ENCODE measurements around the gene TRERF1.

TRERF1 gene

DNA sequence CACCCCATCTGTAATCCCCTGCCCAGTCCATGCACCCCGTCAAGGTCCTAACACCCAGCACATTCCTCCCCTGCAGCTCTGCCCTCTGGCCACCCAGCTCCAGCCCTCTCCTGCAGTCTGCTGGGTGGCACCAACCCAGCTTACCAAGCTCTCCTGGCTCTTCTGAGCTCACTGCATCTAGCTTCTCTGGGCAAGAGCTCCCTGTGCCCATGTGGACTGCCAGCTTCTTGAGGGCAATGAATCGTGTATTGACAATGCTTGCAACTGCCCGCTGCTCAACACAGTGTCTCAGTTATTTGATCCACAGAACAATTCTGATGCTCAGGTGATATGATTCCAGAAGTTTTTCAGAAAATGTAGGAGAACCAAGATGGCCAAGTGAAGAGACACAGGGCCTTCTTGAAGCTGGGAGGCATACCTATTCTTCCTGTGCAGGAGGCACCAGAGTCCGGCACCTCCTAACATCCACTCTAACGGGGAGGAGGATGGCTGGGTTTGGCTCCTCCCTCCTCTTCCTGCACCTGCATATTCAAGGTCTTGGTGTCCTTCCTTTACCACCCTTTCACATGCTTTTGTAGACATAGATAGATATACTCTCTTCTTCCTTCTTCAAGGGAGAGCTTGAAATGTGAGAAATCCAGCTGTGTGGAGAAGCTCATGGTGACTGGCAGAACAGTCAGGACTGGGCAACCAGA, 85.6 kb downstream of the TRERF1 start:
- DNase-seq (ENCODE audit: low read depth) = no peak

DNA sequence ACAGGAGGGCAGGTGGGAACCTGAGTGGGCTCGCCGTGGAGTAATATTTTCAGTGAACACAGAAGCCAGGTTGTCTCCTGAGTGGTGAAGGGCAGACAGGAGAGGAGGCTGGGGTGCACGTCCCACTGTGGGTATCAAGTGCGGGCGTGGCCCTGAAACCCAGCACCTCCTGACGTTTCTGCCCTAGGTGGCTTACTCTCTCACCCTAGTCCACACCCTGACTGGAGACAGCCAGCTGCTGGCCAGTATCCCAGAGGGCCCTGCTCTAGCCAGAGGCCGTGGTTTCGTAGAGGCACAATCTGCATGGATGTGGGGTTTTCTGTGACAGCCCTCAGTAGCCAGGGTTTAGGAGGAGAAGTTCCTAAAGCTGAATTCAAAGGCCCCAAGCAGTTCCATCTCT, 86.7 kb downstream of the TRERF1 start:
- DNase-seq (ENCODE audit: low read depth) = no peak

DNA sequence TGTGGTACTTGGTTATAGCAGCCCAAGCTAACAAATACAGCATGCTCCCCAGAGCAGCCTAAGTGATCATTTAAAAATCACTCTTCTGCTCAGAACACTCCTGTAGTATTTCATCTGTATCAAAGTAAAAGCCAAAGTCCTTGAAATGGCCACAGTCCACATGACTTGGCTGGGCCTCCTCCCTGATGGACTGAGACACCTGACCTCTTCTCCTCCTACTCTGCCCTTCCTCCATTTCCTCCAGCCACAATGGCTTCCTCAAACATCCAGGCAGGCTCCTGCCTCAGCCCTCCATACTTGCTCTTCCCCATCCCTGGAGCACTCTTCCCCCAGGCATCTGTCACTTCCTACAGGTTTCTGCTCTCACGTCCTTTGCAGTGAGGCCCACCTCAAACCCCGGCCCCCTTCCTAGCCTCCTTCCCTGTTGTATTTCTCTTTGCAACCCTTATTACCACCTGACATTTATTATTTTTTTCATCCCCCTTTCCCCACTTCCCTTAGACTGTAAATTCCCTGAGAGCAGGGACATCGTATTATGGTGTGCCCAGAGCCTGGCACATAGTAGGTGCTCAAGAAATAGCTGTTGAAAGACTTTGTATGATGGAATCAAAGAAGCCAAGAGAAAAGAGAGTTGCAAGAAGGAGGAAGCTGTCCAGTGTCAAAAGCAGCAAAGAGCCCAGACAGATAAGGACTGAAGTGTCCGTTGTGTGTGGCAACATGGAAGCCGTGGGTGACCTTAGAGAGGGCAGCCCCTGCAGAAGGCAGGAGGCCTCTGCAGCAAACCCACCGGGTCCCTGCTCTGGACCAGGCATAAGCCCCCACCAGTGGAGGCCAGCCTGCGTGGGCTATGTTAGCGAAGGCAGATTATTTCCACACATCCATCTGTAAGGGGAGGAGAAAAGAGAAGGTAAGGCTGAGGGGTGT, 87.5 kb downstream of the TRERF1 start:
- no peak for DNase-seq (ENCODE audit: low read depth)

DNA sequence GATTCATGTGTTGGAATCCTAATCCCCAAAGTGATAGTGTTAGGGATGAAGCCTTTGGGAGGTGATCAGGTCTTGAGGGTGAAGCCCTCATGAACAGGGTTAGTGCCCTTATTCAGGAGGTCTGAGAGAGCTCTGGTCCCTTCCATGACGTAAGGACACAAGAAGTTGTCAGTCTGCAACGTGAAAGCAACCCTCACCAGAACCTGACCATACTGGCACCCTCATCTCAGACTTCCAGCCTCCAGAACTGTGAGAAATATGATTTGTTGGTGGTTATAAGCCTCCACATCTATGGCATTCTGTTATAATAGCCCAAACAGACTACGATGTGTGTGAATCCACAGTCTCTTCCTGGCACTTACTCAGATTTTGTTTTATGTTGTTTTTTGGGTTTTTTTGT, 90.7 kb downstream of the TRERF1 start:
- no peak for DNase-seq (ENCODE audit: low read depth)

- no peak for DNase-seq (ENCODE audit: low read depth)
These were observed 92.7 kb downstream of the TRERF1 start for GRCh38 chr6:42359021-42359420.

GRCh38 chr6:42355416-42355815, 96.3 kb downstream of the TRERF1 start:
- DNase-seq (ENCODE audit: low read depth) = no peak

DNA sequence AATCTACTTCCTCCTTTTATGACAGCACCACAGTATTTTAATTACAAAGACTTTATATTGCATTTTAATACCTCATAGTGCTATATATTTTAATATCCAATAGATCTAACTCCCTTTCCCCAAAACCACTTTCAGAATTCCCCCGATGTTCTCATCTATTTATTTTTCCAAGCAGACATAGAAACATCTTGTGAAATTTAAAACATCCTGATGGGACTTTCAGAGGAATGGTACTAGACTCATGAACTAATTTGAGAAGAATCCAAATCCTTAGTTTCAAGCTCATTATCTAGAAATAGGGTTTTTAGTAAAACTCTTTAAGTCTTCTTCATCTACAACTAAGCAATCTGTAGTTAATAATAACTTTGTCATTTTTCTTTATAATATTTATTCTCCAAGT, 97.0 kb downstream of the TRERF1 start:
- peak; percentile 15 for DNase-seq (ENCODE audit: low read depth)

DNA sequence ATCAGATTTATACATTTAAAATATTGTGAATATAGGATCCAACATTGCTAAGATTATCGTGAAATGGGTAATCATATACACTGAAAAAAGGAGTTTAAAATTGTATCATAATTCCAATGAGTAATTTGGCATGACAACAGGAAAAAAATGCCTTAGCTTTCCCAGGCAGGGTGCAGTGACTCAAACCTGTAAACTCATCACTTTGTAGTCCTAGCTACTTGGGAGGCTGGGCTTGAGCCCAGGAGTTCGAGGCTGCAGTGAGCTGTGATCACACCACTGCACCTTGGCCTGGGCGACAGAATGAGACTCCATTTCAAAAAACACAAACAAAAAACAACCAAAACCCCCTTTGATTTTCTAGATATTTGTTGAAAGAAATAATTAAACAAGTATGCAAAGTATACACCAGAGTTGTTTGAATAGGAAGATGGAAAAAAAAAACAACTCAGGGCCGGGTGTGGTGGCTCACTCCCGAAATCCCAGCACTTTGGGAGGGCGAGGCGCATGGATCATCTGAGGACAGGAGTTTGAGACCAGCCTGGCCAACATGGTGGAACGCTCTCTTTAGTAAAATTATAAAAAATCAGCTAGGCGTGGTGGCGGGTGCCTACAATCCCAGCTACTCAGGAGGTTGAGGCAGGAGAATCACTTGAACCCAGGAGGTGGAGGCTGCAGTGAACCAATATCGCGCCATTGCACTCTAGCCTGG, 98.7 kb downstream of the TRERF1 start:
- DNase-seq (ENCODE audit: low read depth) = peak; percentile 79

DNA sequence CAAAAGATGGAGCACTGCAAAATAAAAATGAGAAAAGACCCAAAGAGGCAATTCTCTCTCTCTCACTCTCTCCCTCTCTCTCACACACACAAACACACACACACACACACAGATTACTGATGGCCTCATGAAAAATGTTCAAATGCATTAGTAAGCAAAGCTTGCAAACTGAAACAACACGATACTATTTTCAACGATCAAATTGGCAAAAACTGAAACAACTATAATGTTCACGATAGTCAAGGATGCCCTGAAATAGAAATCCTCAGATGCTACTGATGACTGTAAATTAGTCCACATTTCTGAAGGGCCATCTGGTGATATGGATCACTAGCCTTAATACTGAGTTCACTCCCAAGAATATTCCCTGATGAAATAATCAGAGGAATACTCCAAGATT, 100.8 kb downstream of the TRERF1 start:
- no peak for DNase-seq (ENCODE audit: low read depth)

GRCh38 chr6:42349753-42350511, 101.8 kb downstream of the TRERF1 start:
- no peak for DNase-seq (ENCODE audit: low read depth)

- DNase-seq (ENCODE audit: low read depth) = no peak
These were observed 104.3 kb downstream of the TRERF1 start for GRCh38 chr6:42347456-42347855.

DNA sequence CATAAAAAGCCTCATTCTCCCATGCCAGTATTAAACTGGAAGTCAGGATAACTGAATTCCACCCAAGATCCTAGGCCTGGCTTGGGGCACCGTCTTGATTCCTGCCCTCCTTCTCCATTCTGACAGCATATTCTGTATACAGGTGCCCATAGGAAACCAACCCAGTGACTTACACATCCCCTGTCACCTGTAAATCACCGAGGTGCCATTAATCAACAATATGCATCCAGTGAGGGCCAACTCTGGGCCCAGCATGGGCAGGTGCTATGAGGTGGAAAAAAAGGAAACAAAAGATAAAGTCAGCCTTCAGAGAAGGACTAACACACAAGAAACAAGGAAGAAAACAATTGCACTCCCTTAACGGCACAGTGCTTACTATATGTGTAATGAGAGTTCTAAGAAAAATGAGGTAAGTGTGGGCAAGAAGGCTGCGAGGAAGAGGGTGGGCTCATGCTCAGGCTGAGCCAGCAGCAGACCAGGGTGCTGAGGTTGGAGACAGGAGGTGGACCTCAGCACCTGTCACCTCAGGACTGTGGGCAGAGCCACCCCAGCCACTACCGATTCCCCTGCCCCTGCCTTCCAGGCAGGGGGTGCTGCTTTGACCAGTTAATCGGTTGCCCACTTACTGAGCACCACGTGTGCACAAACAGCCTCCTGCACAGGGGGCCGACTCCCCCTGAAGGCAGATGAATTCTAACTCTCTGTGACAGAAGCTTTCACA, 105.9 kb downstream of the TRERF1 start:
- DNase-seq (ENCODE audit: low read depth) = no peak

DNA sequence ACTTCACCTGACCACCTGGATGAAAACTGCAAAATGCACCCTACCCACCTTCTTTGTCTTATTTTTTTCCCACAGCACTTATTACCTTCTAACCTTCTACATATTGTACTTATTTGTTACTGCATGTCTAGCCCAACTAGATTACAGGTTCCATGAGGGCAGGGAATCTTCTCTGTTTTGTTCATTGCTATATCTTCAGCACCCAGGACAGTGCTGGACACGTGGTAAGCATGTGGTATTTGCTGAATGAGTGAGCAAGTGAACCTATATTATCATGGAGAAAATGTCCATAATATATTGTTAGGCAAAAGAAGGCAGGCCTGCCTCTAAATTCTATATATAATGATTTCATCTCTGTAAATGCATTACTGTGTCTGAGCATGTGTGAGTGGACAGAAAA, 107.0 kb downstream of the TRERF1 start:
- peak; percentile 16 for DNase-seq (ENCODE audit: low read depth)

- no peak for DNase-seq (ENCODE audit: low read depth)
These were observed 109.8 kb downstream of the TRERF1 start for GRCh38 chr6:42341771-42342553.

GRCh38 chr6:42341221-42341620, 110.5 kb downstream of the TRERF1 start:
- DNase-seq (ENCODE audit: low read depth) = no peak

DNA sequence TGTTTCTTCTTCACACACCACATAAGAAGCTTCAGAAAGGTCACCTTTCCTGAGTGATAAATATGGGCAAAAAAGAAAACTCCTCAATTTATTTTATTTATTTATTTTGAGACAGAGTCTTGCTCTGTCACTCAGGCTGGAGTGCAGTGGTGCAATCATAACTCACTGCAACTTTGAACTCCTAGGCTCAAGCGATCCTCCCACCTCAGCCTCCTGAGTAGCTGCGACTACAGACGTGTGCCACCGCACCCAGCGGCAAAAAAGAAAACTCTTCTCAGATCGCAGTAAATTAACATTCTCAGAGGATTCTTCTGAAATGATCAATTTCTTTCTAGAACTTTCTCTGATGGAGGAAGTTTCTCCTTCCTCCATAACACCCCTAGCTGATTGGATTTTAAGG, 111.2 kb downstream of the TRERF1 start:
- no peak for DNase-seq (ENCODE audit: low read depth)

DNA sequence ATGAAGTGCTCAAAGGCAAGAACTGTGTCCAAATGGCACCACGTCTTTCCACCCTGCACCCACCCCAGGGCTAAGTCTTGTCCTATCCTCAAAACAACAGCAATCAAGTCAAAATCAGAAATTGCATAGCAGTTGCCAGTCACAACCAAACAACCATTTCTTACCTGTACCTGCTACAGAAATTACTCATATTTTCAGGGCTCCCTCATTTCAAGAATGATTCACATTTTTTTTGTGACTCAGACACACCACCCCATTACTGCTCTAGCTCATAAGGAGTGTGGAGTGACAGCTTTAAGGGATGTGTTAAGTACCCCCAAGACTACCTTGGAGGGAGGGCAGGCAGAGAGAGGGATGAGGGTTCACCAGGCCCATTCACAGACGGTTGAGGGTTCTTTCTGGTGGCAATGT, 111.7 kb downstream of the TRERF1 start:
- DNase-seq (ENCODE audit: low read depth) = no peak

GRCh38 chr6:42338744-42339222, 112.9 kb downstream of the TRERF1 start:
- peak; percentile 98 for DNase-seq (ENCODE audit: low read depth)

DNA sequence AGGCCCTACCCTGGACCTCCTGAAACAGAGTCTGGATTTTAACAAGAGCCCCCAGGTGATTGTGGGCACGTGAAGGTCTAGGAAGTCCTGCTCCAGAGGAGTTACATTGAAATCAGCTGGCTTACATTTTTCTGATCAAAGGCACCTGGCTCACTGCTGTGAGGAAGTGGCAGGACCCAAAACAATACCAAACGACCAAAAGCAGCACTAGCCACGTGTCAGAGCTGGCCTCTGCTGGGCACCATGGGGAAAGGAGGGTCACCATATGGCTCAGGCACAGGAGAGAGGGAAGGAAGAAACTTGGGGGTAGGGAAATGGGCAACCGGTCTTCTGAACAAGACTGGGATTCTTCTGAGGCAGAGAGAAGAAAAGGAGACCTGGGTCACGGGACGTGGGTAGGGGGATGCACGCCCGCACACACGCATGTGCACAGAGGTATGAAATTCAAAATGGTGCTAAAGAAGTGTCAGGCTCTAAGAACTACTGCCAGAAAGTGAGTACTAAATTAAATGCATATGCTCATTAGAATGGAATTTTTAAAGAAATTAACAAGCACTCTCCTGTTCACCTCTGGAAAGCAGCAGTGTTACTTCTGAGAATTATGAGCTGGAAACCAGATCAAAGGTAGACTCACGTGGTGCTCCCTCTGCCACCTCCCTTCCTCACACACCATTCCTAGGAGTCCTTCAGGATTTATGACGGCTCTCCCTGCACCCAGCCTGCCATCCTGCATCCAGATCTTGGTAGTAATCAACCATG, 113.6 kb downstream of the TRERF1 start:
- DNase-seq (ENCODE audit: low read depth) = no peak

DNA sequence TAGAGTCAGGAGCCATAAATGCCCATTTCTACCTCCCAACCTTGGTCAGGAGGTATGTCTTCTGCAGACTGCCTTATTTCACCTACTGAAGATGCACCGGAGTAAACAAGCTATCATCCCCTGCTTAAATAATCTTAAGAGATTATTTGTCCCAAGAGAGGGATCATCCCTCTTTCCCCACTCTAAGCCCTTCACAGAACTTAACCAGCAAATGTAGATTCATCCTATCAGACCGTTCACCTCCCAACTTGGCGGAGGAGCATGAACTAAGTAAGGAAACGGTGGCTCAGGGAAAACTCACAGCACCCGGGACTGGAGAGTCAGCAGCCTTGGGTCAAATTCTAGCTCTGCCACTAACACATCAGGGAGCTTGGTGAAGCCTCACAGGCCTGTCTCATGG, 115.3 kb downstream of the TRERF1 start:
- no peak for DNase-seq (ENCODE audit: low read depth)

Measured in iris pigment epithelial cell (primary cell).